Thoracic aorta (tissue), 2 donors: ENCODE results near the gene SCN3A. TPM values are rescaled to one million over a fixed set of nuclear protein-coding genes. Genes with fewer than 3 reads are reported as not detected.

ENCODE experiments used
- ATAC-seq: fragments of 150-250 bp; one replicate; pipeline ENCODE4 v1.8.0; 2017; ENCODE audit warnings: low read depth; ENCODE audit not compliant: insufficient number of reproducible peaks, low FRiP score
- DNase-seq: peaks from one replicate; pipeline ENCODE4 v3.0.0-alpha.2; 2020; ENCODE audit warnings: low spot score
- H3K27ac ChIP-seq, 2 donors: fragments of 200-600 bp; sonication (generic); 1 replicate in 1 of 2; 2 replicates in 1 of 2; pipeline ENCODE4 v1.5.1; 2016; ENCODE audit warnings: mild to moderate bottlenecking in 2 of 2, moderate library complexity in 2 of 2
- H3K27me3 ChIP-seq: fragments of 200-600 bp; sonication (generic); replicated peaks from 2 replicates; pipeline ENCODE4 v1.6.0; 2016; ENCODE audit warnings: mild to moderate bottlenecking; ENCODE audit not compliant: insufficient read depth
- H3K36me3 ChIP-seq: fragments of 200-600 bp; sonication (generic); one replicate; pipeline ENCODE4 v1.5.1; 2016
- H3K4me1 ChIP-seq, 2 donors: fragments of 200-600 bp; sonication (generic); 1 replicate in 1 of 2; 2 replicates in 1 of 2; pipeline versions ENCODE4 v1.5.1 to v1.6.0; 2016; ENCODE audit warnings: low read depth in 2 of 2, mild to moderate bottlenecking in 1 of 2; ENCODE audit not compliant: control insufficient read depth in 1 of 2
- H3K4me3 ChIP-seq: fragments of 200-600 bp; sonication (generic); 2 replicates; pipeline ENCODE4 v1.5.1; 2016; ENCODE audit warnings: mild to moderate bottlenecking
- H3K9me3 ChIP-seq: fragments of 200-600 bp; sonication (generic); 2 replicates; pipeline ENCODE4 v1.5.1; 2016
- total RNA-seq, 2 donors: library from RNA; depleted of rRNA; stranded (reverse); fragments of >200 nt; gene quantifications; one replicate each; pipeline versions ENCODE4 v1.1.0 to v1.2.3, GENCODE V29; 2016
- TF ChIP-seq, protein P1 (sequence below): fragments of 200-600 bp; sonication (generic); IDR thresholded peaks from one replicate; pipeline ENCODE4 v1.5.1; 2019; ENCODE audit warnings: antibody characterized with exemption

Gene SCN3A
- total RNA-seq, 2 donors from 2014 or later: 6.0 to 8.3 TPM

DNA sequence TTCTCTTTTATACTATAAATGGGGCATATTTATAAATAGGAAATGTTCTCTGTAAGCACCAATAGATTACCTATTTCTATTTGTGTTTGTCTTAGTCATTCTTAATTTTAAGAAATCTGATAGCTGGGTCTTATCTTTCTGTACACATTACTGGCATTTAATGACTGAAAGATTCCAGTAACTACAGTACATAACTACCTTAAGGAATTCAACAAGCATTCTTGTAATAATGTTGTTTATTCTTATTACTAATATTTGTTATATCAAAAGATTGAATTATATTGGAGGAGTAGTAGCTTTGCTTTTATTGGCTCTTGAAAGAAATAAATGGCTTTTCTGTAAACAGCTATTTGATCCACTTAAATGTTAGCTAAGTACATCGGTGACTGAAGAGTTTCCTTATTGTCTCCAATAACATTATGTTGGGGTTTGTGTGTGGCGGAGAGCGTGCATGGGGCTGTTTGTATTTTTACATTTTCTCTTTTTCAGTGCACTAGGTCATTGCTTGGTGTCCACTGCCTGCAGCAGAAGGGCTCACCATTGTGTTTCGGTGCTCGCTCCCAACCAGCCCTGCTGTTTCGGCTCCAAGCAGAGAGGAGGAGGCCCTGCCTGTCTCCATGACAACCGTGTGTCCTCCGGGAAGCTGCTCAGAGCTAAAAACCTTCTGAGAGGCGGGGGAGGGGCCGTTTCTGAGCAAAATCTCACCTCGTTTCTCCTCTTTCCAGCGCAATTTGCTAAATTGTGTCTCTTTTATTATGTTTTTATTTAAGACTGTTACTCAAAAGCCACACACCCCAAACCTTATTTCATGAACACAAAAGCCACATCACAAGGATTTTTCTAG is 136.0 kb downstream of the SCN3A start:
- Histone ChIP-seq H3K9me3 (no peaks in the 10 kb centered on the region), H3K27ac (no peak overlapping the region), H3K4me1 (no peaks in the 10 kb centered on the region), H3K4me3 (no peak overlapping the region), H3K36me3 (no peaks in the 10 kb centered on the region), H3K27me3 (no peaks in the 10 kb centered on the region)
- DNase-seq: no peak
- TF ChIP-seq, protein P1, sequence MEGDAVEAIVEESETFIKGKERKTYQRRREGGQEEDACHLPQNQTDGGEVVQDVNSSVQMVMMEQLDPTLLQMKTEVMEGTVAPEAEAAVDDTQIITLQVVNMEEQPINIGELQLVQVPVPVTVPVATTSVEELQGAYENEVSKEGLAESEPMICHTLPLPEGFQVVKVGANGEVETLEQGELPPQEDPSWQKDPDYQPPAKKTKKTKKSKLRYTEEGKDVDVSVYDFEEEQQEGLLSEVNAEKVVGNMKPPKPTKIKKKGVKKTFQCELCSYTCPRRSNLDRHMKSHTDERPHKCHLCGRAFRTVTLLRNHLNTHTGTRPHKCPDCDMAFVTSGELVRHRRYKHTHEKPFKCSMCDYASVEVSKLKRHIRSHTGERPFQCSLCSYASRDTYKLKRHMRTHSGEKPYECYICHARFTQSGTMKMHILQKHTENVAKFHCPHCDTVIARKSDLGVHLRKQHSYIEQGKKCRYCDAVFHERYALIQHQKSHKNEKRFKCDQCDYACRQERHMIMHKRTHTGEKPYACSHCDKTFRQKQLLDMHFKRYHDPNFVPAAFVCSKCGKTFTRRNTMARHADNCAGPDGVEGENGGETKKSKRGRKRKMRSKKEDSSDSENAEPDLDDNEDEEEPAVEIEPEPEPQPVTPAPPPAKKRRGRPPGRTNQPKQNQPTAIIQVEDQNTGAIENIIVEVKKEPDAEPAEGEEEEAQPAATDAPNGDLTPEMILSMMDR: no peak
- no peak for ATAC-seq

GRCh38 chr2:165064743-165065142 is 139.1 kb downstream of the SCN3A start:
- Histone ChIP-seq H3K4me1 (no peaks in the 10 kb centered on the region), H3K27ac (no peak overlapping the region), H3K9me3 (no peaks in the 10 kb centered on the region), H3K27me3 (no peaks in the 10 kb centered on the region), H3K4me3 (no peak overlapping the region), H3K36me3 (no peaks in the 10 kb centered on the region)
- ATAC-seq: no peak
- TF ChIP-seq, protein P1: no peak
- DNase-seq: no peak

DNA sequence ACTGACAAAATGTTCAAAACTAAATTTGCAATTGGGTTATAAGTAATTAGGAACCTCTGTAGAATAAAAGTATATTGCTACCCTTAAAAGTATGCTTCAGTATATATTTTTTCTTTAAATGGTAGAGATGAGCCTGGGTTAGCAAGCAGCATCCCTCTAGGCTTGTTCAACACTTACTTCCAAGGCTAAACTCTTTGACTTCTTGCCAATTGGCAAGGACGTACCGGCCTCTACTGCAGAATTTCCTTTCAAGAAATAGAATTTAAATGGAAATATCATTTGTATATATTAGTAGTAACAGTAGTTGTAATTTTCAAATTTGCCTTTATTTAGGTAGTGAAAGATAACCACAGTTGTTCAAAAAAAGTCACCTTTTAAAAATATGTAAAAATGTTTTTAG is 143.4 kb downstream of the SCN3A start:
- TF ChIP-seq, protein P1: no peak
- H3K27ac ChIP-seq: no peak overlapping the region
- H3K9me3 ChIP-seq: no peaks in the 10 kb centered on the region
- no peak for DNase-seq
- no peaks in the 10 kb centered on the region for H3K27me3 ChIP-seq
- H3K4me1 ChIP-seq: no peaks in the 10 kb centered on the region
- no peaks in the 10 kb centered on the region for H3K36me3 ChIP-seq
- no peak overlapping the region for H3K4me3 ChIP-seq
- no peak for ATAC-seq

GRCh38 chr2:165058476-165059265 is 145.2 kb downstream of the SCN3A start:
- no peak for DNase-seq
- TF ChIP-seq, protein P1: no peak
- Histone ChIP-seq H3K9me3 (no peaks in the 10 kb centered on the region), H3K4me3 (no peak overlapping the region), H3K27ac (no peak overlapping the region), H3K4me1 (no peaks in the 10 kb centered on the region), H3K27me3 (no peaks in the 10 kb centered on the region), H3K36me3 (no peaks in the 10 kb centered on the region)
- no peak for ATAC-seq

DNA sequence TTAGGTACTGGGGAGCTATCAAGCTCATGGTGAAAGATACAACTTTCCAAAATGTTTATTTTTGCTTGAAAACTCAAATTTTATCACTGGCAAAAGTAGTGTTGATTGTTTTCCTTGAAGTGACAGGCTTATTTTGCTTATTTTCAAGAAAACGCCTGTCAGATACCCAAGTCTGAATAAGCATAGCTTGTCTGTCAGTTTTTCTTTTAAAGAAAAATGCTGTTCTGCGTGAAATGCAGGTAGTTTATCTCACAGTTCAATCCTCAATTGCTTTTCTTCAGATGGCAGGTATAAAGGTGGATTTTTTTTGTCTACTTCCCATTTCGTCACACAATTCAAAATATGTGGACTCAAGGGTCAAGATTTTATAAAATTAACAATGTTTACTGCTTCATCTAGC is 145.9 kb downstream of the SCN3A start:
- TF ChIP-seq, protein P1: no peak
- Histone ChIP-seq H3K36me3 (no peaks in the 10 kb centered on the region), H3K9me3 (no peaks in the 10 kb centered on the region), H3K27me3 (no peaks in the 10 kb centered on the region), H3K27ac (no peak overlapping the region), H3K4me1 (no peaks in the 10 kb centered on the region), H3K4me3 (no peak overlapping the region)
- no peak for ATAC-seq
- no peak for DNase-seq
